Stimulated activated CD4-positive, alpha-beta T cell treated with anti-CD3 and anti-CD28 coated beads, Interleukin-1b, Interleukin-23, amount 100 ng/mL, for 24 hours (primary cell): ENCODE data around the gene OXCT1.
"Not testable (repeated sequence)": the region's sequence is repeated elsewhere in the genome, so short reads cannot be mapped to it uniquely, and the experiment has no call there.

Experiments used
- DNase-seq, 4 experiments: peaks; one replicate each; pipeline ENCODE4 v3.0.0-alpha.2; 2020; ENCODE audit warnings: low read depth in 4 of 4, low spot score in 1 of 4

OXCT1 gene

GRCh38 chr5:41728281-41728680, 141.9 kb downstream of the OXCT1 start:
- DNase-seq, result no peak

- no peak for DNase-seq
Observed at GRCh38 chr5:41722359-41722950, 147.8 kb downstream of the OXCT1 start.

- DNase-seq, result no peak
Observed at GRCh38 chr5:41721516-41721915, 148.7 kb downstream of the OXCT1 start.

GRCh38 chr5:41716382-41716781, 153.8 kb downstream of the OXCT1 start:
- no peak for DNase-seq

- DNase-seq, result not testable (repeated sequence)
Observed at GRCh38 chr5:41714446-41714845, 155.8 kb downstream of the OXCT1 start.

- DNase-seq, result no peak
Observed at GRCh38 chr5:41708604-41708940, 161.7 kb downstream of the OXCT1 start.

GRCh38 chr5:41707853-41708603, 162.2 kb downstream of the OXCT1 start:
- DNase-seq, result no peak

- no peak for DNase-seq
Observed at GRCh38 chr5:41695920-41696582, 174.2 kb downstream of the OXCT1 start.

GRCh38 chr5:41686767-41687166, 183.5 kb downstream of the OXCT1 start:
- no peak for DNase-seq

- no peak for DNase-seq
Observed at GRCh38 chr5:41686191-41686590, 184.0 kb downstream of the OXCT1 start.

- no peak for DNase-seq
Observed at GRCh38 chr5:41683181-41683580, 187.0 kb downstream of the OXCT1 start.

GRCh38 chr5:41682641-41683040, 187.6 kb downstream of the OXCT1 start:
- DNase-seq, result no peak

GRCh38 chr5:41681840-41682239, 188.4 kb downstream of the OXCT1 start:
- no peak for DNase-seq
